HG02798 (cell line): ENCODE measurements around the gene IL1RN.

Experiments used
- ATAC-seq: cut with Tn5 transposase; IDR thresholded peaks from one replicate; pipeline ENCODE4 v1.9.1; 2021; ENCODE audit warnings: mild to moderate bottlenecking; ENCODE audit not compliant: unreplicated experiment, poor library complexity

The IL1RN gene

DNA sequence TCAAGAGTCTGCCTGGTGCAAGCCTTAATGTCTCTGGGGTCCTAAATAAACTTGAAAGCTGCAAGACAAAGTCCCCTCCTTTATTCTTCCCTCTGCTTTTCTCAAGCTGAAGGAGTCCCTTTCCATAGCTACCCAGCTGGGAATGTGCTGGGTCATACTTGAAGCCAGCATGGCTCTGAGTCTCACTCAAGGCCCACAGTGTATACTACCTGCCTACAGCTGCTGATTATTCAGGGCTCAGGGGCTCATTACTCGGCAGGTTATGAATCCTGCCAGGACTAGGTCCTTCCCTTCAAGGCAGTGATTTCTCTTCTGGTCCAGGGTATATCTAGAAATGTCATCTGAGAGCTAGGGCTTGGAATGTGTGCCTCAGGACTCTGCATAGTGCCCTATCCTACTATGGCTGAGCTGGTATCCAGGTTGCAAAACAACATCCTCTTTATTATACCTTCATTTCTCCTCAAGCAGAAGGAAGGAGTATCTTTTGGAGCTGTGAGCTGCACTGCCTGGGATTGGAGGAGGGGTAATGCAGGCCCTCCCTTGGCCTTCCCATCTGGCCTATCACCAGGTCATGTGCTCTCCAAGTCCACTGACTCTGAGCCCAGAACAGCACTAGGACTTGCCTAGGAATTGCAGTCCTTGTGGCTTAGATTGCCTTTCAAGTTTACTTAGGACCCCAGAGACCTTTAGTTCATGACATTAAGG, 22.3 kb downstream of the IL1RN start:
- ATAC-seq: no peak

DNA sequence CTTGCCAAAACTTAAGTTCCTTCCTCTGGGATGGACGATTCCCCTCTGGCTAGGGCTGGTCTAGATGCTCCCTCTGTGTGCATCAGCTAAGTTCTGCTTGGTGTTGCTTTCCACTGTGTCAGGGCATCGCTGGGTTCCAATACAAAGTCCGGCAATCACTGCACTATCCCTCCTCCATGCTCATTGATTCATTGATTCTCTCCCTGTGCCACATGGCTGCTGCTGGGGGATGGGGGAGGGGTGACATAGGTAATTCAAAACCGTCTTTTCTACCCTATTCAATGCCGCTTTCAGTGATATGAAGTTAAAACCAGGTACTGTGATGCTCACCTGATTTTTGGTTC, 22.8 kb downstream of the IL1RN start:
- ATAC-seq: no peak

DNA sequence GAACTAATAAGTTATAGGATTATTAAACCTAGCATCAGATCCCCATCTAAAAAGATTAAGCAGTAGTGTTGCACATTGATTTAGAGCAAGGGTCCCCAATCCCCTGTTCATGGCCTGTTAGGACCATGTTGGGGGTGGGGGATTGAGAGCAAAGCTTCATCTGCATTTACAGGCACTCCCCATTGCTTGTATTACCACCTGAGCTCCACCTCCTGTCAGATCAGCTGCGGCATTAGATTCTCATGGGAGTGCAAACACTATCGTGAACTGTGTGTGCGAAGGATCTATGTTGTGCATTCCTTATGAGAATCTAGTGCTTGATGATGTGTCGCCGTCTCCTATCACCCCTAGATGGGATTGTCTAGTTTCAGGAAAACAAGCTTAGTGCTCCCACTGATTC, 27.9 kb downstream of the IL1RN start:
- no peak for ATAC-seq

DNA sequence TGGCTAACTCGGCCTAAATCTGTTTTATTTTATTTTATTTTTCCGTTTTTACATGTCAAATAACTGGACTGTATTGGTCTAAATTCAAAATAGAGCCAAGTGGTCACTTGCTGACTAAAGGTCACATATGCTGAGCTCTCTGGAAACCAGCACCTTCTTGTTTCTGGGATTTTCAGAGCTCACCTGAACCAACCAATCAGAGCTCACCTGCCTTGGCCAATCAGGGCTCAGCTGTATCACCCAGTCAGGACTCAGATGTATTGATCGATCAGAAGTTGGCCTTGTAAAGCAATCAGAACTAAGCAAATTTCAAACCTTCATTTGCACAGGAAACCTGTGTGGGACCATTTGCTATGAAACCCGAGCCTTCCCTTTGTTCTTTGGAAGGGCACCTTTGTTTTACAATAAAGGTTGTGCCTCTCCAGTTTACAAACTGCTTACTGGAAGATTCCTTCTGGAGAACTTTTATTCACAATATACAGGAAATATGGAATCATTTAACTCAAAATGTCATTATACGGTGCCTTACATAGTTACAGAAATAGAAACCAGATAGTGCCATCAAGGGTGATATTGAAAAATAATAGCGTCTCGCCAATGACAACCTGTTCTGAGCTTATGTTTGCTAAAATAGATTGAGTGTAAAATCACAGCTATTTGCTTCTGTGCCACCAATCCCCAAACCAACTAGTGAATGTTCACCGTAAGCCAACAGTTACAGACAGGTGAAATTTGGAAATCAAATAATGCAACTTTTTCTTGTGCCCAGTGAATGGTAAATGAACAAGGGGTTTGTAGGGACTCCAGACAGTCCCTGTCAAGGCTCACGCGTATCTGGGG, 29.1 kb downstream of the IL1RN start:
- ATAC-seq: no peak

DNA sequence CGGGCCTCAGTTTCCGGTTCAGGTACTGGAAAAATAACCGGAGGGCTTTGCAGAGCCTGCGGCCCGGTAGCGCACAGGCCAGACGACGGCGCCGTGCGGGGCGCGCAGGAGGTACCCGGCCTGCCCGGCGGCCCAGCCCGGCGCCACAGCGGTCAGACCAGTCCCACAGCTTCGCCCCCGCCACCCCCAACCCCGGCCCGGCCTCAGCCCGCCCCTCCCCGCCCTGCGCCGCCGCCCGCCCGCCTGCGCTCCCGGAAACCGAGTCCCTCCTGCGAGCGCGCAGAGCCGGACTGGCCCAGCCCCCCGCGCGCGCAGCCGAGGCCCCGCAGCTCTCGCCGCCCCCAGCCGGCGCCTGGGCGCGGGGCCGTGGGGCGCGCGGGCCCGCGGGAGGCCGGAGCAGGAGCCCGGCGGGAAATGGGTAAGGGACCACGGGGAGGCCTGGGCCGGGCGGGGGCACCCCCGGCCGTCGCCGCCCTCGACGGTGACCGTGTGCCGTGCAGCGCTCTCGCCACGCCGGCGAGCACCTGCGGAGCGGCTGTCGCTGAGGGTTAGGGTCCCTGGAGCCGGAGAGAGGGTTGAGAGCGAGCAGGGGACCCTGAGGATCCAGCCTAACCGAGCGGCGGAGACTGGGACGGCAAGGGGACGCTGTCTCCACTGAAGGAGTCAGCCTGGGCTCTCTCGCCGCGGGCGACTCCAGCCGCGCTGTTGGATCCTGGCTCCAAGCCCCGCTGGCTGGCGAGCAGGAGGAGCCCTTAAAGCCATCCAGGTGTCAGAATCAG, 29.9 kb downstream of the IL1RN start:
- ATAC-seq: peak; percentile 68

DNA sequence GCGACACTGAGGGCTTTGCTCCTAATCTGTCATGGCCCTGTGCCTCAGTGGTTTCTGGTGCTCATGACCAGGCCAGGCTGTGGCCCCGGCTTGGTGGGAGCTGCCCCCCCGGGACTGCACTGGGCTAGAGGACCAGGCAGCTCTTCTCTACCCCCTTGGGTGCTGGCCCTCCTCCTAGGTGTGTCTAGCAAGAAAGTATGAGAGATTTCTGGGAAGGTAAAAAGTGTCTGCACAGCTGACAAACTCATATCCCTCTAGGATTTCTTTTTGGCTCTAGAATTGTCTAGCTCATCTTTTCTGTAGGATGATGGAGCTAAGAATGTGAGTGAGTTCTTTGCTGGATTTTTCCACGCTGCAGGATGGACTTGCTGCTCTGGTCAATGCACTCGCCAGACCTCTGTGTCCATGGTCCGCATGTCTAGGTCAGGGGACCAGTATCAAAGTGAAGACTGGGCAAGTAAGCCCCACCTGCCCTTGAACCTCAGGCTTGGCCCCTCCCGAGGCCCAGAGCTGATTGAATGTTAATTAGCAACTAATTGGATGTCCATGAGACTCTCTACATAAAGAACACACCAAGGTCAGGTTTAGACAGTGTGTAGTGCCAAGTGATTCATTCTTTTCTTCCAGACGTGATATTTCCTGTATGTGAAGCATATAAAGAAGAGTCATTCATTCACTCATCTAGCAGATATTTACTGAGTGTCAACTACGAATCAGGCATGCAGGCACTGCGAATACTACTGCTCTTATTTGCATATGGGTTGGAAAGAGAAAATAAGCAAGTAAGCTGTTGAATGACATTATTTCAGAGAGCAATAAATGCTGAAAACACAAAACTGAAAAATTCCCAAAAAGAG, 30.7 kb downstream of the IL1RN start:
- ATAC-seq: no peak

DNA sequence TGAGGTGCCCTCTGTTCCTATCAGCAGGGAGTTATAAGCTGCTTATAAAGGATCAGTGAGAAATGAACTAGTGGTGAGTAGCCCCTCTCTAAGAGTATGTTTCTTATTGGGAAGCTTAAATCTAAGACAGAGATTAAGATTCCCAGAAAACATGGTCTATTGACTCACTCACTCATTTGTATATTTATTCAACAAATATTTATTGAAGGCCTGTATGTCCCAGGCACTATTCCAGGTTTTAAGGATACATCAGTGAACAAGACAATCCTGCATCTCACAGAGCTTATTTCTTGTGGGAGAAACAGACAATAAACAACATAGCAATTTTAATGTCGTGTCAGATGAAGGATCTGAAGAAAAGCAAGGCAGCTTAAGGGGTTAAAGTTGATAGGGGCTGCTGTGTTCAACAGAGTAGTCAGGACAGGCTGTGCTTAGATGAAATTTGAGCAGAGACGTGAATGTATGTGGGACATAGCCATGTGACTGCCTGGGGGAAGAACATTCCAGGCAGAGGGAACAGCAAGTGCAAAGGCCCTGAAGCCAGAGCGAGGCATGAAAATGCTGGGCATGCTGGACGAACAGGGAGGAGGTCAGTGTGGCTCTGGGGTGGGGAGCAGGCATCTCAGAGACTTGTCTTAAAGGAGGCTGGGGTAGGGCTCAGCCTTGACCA, 31.6 kb downstream of the IL1RN start:
- no peak for ATAC-seq

DNA sequence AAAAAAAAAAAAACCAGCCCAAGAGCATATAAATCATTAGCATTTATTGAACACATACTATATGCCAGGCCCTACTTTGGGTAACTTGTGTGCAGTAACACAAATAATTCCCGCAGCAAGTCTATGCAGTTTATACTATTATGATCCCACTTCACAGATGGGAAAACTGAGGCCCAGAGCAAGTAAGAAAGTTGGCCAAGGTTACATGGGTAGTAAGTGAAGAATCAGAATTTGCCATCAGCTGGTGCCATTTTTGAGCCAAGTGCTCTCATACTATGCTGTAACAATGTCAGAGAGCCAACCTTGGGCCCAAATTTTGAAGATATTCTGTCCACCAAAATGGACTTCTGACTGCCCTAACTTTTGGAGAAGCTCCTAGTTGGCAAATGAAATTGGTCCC, 32.9 kb downstream of the IL1RN start:
- ATAC-seq: no peak

DNA sequence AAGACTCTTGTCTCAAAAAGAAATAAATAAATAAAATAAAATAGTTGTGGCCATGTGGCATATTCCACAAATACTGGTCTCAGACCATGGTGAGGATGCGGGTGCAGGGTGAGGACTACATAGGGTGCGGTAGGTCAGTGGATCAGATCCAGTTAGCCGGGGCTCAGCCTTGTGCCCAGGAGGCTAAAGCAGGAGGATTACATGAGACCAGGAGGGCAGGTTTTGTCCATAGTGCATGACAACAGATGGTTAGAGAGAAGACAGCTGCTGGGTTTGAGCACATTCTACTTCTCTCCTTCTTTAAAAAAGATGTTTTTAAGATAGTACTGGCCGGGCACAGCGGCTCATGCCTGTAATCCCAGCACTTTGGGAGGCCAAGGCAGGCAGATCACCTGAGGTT, 33.6 kb downstream of the IL1RN start:
- no peak for ATAC-seq

DNA sequence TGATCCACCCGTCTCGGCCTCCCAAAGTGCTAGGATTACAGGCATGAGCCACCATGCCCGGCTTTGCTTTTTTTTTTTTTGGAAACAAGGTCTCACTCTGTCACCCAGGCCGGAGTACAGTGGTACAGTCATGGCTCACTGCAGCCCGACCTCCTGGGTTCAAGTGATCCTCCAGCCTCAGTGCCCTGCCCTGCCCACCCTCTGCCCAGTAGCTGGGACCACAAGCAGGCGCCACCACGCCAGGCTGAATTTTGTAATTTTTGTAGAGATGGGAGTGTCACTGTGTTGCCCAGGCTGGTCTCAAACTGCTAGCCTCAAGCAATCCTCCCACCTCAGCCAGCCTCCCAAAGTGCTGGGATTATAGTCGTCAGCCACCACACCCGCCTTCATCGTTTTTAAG, 34.8 kb downstream of the IL1RN start:
- no peak for ATAC-seq

DNA sequence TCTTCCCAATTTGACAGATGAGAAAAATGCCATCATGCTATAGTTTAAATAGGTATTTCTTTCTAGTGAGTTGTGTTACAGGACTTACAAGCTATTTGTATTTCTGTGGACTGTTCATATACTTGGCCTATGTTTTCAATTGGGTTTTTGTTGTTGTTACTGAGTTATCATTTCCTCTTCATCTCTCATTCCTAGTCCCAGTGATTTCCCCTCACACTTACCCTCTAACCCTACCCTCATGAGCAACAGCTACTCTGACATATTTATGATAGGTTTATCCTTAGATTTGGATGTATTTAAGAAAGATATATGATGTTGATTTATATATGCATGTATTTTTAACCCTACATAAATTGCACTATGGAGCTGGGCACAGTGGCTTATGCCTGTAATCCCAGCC, 35.5 kb downstream of the IL1RN start:
- no peak for ATAC-seq

DNA sequence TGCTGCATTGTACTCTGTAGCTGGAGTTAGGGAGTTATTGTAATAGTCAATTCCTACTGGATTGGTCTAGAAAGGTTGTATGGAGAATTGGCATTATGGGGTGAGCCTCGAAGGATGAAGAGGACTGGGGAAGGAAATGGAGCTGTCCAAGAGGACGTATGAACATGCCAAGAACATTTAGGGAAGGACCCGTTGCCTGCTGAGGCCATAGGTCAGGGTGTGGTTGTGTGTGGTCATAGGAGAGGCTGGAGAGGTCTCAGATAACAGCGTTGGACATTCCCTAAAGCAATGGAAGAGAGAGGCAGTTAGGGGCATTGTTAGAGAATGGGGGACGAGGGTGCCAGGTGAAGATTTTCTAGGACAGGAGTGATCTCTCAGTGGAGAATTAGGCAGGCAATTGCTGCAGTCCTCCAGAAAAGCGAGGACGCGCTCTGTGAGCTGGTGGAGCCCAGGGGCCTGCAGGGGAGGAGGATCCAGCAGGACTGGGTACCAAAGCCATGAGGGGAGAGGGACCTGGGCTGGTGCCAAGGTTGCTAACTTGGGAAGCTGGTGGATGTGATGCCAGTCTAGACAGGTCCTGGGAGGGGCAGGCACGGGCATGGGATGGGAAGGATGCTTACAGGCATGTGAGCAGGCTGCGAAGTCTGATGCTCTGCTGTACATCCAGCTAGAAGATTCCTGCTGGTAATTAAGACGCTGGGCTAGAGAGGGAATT, 37.0 kb downstream of the IL1RN start:
- ATAC-seq: no peak

DNA sequence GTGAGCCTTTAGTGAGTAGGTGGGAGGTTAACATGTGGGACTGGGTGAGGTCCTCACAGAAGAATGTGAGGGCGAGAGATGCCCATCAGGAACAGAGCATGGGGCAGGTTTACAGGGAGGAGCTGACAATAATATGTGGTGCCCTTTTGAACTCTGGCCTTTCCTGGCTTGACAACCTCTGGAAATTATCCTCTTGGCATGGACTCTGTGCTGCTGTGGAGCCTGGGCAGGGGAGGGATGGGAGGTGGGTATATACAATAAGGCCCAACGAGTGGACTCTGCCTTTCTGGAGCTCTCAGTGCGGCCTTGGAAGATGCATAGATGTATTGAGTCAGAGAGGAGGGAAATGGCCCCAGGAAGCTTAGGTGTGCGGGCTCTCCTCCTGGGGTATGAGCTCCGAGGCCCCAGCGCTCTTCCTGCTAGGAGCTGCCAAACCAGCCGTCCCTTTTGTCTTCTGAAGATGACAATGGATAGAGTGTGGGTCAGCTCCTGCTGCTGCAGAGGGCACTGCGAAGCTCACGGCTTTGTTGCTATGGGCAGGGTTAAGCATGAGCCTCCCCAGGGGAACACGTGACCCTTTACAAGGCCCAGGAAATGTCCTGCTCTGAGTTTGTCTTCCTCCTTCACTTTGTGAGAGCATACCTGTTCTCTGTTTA, 37.7 kb downstream of the IL1RN start:
- ATAC-seq: no peak

DNA sequence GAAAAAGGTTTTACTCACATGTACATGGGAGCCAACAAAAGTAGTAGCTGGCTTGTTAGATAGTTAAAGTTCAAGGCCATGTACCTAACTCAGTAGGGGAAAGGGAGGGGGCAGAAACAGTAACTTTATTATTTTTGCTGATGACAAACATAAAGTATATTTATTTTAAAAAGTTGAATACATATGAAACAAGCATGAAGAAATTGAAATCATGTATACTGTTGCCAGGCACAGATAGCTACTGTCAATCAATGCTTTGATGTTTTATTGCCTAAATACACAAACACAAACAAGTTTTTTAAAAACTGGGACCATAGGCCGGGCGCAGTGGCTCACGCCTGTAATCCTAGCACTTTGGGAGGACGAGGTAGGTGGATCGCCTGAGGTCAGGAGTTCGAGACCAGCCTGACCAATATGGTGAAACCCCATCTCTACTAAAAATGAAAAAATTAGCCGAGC, 38.8 kb downstream of the IL1RN start:
- ATAC-seq: no peak

DNA sequence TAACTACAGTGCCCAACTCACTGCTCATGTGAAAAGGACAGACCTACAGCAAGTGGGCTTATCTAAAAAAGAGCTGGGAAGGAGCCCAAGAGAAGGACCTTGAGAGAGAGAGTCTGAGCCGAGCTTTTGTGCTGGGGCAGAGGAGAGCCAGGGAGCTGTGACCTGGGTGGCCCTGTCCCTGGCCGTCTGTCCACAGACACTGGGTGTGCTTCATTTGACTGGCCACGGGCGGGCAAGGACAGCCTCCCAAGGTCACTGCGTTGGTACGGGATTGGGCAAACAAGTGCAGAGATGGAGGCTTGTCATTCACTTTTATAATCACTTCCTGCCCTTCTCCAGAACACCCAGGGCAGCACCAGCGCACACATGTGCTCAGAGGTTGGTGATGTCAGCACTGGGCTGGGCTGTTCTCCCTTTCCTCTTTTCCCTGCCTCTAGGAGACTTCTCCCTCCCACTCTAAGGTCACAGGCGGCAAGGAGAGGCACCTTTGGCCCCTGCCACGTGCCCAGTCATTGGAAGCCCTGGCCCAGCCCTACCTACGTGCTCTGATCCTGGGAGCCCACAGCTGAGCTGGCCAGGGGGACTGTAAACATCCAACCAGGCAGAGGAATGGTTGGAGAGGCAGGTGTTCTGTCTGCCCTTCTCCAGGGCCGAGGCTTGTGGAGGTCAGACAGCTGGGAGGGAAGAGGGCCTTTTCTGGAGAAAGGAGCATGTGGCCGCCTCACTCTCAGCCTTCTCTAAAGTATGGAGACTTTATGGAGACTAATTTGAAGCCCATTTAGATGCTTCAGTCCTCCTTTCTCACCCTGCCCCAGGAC, 39.9 kb downstream of the IL1RN start:
- ATAC-seq: no peak

DNA sequence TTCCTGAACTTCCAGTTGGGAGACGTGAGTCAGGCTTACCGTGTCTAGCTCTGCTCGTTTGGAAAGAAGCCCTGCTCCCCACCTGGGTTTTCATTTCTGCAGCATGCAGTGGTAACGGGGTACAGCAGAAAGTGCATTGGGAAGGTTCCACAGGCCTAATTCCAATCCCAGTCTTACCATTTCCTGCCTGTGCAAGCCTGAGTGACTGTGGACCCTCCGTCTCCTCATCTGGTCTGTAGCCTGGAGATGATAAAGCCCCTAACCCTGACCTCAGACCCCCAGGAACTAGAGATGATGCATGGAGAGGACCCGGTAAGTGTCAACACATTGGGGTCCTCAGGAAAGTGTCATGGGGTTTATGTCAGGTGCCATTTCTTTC, 40.6 kb downstream of the IL1RN start:
- no peak for ATAC-seq

DNA sequence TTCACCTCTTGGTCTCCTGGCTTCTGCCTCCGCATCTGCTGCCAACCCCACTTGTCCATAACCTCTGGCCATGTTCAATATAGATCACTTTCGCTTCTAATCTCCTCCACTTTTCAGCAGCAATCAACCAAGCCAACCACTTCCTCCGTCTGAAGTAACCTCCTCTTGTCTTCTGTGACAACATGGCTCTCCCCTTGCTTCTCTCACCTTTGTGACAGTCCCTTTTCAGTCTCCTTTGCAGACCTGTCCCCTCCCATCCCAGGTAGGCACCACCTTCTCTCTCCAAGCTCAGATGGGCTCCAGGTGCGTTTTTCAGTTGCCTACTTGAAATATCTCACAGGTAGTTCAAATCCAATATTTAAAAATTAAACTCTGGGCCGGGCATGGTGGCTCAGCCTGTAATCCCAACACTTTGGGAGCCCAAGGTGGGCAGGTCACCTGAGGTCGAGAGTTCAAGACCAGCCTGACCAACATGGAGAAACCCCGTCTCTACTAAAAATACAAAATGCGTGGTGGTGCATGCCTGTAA, 41.7 kb downstream of the IL1RN start:
- ATAC-seq: no peak

DNA sequence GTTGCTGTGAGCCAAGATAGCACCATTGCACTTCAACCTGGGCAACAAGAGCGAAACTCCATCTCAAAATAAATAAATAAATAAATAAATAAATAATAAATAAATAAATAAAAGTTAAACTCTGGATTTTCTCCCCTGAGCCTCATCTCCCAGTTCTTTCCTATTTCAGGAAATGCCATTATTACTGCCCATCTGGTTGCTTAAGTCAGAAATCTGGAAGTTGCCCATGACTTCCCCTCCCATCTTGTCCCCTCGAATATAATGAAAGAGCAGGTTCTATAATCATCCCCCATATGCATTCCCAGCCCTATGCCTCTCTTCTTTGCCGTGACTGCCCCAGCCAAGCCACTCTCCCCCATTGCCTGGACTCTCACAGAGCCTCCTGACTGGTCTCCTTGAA, 42.2 kb downstream of the IL1RN start:
- ATAC-seq: no peak
